ENCODE measurements around the gene KLC4.

The KLC4 gene

GRCh38 chr6:43124481-43124880, 65.0 kb downstream of the KLC4 start:
- no peak overlapping the region for H3K4me2 ChIP-seq (ENCODE audit: low read length)
- H3K4me1 ChIP-seq, result peaks cover 3% of the 10 kb centered on the region
- no peak overlapping the region for H3K9ac ChIP-seq
- TF ChIP-seq, protein P1, sequence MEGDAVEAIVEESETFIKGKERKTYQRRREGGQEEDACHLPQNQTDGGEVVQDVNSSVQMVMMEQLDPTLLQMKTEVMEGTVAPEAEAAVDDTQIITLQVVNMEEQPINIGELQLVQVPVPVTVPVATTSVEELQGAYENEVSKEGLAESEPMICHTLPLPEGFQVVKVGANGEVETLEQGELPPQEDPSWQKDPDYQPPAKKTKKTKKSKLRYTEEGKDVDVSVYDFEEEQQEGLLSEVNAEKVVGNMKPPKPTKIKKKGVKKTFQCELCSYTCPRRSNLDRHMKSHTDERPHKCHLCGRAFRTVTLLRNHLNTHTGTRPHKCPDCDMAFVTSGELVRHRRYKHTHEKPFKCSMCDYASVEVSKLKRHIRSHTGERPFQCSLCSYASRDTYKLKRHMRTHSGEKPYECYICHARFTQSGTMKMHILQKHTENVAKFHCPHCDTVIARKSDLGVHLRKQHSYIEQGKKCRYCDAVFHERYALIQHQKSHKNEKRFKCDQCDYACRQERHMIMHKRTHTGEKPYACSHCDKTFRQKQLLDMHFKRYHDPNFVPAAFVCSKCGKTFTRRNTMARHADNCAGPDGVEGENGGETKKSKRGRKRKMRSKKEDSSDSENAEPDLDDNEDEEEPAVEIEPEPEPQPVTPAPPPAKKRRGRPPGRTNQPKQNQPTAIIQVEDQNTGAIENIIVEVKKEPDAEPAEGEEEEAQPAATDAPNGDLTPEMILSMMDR (IDR thresholded peaks at IDR 0.05), result no peak
- peaks cover 11% of the 10 kb centered on the region for H3K79me2 ChIP-seq
- no peak overlapping the region for H2AFZ ChIP-seq
- H3K36me3 ChIP-seq (ENCODE audit: control insufficient read depth, insufficient read depth, low read length), result no peaks in the 10 kb centered on the region
- no peaks in the 10 kb centered on the region for H3K27me3 ChIP-seq (ENCODE audit: control insufficient read depth, insufficient read depth, low read length)
- H3K4me3 ChIP-seq (ENCODE audit: low read depth, low read length), result no peak overlapping the region
- H3K27ac ChIP-seq, result no peak overlapping the region
- no peaks in the 10 kb centered on the region for H3K9me3 ChIP-seq (ENCODE audit: control insufficient read depth, low read length)
